Gastroesophageal sphincter (tissue), 3 donors: Measurements from ENCODE around the gene UBXN6.

Experiments used
- POLR2A ChIP-seq, 2 donors: fragments of 450-650 bp; IDR thresholded peaks; one replicate each; pipeline ENCODE4 v1.6.1; 2017; ENCODE audit warnings: antibody characterized with exemption in 2 of 2, mild to moderate bottlenecking in 2 of 2, moderate library complexity in 1 of 2
- TF ChIP-seq, protein P1 (sequence below), 4 experiments: fragments of 200-600 bp in 2 of 4; fragments of 450-650 bp in 2 of 4; sonication (generic) in 1 of 4; IDR thresholded peaks; one replicate each; pipeline ENCODE4 v1.5.1; 2017 to 2019; ENCODE audit warnings: antibody characterized with exemption in 4 of 4, mild to moderate bottlenecking in 2 of 4, moderate library complexity in 2 of 4

DNA sequence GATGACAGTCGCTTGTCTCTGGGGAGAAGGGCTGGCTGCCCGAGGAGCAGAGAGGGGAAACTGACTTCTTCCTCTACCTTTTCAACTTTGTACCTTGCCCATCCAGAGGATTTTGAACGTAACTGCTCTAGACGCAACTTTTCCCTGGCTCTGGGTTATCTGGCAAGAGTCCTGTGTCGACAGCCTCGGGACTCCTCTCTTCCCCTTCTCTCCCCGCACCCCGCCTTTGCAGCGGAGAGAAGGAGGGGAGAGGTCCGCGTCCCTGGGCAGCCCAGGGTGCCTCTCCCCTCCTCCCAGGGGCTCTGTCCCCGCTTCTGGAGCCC lies 57.8 kb downstream of the UBXN6 start:
- no peak for TF ChIP-seq POLR2A (IDR thresholded peaks at IDR 0.05)
- TF ChIP-seq, protein P1, sequence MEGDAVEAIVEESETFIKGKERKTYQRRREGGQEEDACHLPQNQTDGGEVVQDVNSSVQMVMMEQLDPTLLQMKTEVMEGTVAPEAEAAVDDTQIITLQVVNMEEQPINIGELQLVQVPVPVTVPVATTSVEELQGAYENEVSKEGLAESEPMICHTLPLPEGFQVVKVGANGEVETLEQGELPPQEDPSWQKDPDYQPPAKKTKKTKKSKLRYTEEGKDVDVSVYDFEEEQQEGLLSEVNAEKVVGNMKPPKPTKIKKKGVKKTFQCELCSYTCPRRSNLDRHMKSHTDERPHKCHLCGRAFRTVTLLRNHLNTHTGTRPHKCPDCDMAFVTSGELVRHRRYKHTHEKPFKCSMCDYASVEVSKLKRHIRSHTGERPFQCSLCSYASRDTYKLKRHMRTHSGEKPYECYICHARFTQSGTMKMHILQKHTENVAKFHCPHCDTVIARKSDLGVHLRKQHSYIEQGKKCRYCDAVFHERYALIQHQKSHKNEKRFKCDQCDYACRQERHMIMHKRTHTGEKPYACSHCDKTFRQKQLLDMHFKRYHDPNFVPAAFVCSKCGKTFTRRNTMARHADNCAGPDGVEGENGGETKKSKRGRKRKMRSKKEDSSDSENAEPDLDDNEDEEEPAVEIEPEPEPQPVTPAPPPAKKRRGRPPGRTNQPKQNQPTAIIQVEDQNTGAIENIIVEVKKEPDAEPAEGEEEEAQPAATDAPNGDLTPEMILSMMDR (IDR thresholded peaks at IDR 0.05), result no peak
